GM06990 (cell line): ENCODE results near the gene DIRAS1.

Source experiments
- DNase-seq: peaks from one replicate; pipeline ENCODE4 v3.0.0-alpha.2; 2011; ENCODE audit not compliant: insufficient read length; ENCODE audit errors: extremely low read depth
- H3K27me3 ChIP-seq: replicated peaks from 2 replicates; pipeline ENCODE4 v1.6.0; 2011; ENCODE audit warnings: low read length; ENCODE audit not compliant: control insufficient read depth, insufficient read depth
- H3K36me3 ChIP-seq: 2 replicates; pipeline ENCODE4 v1.5.1; 2011; ENCODE audit warnings: low read length; ENCODE audit not compliant: control insufficient read depth, insufficient read depth
- H3K4me3 ChIP-seq: replicated peaks from 2 replicates; pipeline ENCODE4 v1.5.1; 2011; ENCODE audit warnings: low read depth, mild to moderate bottlenecking, control low read depth, low read length
- TF ChIP-seq, protein P1 (sequence below): IDR thresholded peaks from 2 replicates; pipeline ENCODE4 v1.5.1; 2011; ENCODE audit warnings: low read length, control low read depth, mild to moderate bottlenecking, inconsistent platforms; ENCODE audit not compliant: insufficient read depth, poor library complexity, severe bottlenecking

Gene DIRAS1

DNA sequence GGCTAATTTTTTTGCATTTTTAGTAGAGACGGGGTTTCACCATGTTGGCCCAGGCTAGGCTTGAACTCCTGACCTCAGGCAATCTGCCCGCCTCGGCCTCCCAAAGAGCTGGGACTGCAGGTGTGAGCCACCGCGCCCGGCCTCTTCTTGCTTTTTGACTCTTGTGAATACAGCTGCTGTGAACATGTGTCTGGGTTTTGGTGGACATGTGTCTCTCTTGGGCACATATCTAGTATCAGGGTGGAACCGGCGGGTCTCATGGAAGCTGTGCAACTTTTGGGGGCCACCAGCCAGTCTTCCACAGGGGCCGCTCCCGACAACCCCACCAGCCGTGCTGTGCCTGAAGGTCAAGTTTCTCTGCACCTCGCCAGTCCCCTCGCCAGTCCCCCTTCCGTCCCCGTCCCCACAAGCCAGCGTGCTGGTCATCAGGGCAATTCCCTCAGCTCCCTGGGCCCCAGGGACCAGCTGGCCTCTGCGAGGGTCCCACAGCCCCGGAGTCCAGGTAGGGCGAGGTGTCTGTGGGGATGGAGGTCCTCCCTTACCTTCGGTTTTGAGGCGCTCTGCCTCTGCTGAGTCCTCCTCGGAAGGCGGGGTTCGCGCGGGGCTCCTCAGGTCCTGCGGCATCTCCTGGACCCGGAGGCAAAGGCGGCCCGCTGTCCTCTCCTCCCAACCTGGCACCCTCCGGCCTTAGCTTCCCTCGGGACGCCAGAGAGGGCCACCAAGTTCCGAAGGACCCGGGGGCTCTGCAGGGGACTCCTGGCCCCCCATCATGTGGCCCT is 45.6 kb upstream of the DIRAS1 start:
- TF ChIP-seq, protein P1, sequence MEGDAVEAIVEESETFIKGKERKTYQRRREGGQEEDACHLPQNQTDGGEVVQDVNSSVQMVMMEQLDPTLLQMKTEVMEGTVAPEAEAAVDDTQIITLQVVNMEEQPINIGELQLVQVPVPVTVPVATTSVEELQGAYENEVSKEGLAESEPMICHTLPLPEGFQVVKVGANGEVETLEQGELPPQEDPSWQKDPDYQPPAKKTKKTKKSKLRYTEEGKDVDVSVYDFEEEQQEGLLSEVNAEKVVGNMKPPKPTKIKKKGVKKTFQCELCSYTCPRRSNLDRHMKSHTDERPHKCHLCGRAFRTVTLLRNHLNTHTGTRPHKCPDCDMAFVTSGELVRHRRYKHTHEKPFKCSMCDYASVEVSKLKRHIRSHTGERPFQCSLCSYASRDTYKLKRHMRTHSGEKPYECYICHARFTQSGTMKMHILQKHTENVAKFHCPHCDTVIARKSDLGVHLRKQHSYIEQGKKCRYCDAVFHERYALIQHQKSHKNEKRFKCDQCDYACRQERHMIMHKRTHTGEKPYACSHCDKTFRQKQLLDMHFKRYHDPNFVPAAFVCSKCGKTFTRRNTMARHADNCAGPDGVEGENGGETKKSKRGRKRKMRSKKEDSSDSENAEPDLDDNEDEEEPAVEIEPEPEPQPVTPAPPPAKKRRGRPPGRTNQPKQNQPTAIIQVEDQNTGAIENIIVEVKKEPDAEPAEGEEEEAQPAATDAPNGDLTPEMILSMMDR: no peak
- Histone ChIP-seq H3K36me3 (peaks cover 27% of the 10 kb centered on the region), H3K27me3 (no peaks in the 10 kb centered on the region), H3K4me3 (no peak overlapping the region)
- DNase-seq: no peak

DNA sequence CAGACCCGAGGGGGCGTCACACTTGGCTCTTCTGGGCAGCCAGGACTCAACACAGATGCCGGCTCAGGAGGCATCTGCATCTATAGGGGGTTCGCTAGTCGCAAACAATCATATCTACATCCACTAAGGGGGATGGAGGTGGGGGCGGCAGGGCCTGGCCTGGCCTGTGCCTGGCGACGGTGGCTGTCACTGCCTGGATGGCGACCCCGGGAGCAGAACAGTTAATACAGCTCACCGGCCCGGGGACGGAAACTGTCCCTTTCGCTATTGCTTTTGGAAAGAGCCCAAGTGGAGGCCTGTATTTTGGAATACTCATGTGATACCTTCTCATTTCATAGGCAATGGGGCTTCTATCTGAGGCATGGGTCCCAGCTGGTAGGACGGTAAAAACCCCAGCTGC is 44.2 kb upstream of the DIRAS1 start:
- Histone ChIP-seq H3K4me3 (no peak overlapping the region), H3K27me3 (no peaks in the 10 kb centered on the region), H3K36me3 (peaks cover 30% of the 10 kb centered on the region)
- TF ChIP-seq, protein P1: no peak
- DNase-seq: no peak

DNA sequence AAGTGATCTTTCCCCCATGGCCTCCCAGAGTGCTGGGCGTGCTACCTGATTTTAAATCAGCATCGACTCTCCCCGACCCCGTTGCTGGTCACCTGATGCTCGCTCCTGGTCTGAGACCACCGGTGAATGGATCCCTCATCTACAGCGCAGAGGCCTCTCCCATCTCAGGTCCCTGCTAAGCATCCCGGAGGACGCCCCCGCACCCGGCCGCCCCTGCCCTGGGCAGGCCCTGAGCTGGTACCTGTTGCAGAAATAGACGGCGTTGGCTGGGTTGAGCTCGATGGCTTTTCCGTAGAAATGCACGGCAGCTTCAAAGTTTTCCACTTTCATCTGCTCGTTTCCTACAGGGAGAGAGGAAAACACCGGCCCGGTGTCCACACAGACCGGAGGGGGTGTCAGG is 43.8 kb upstream of the DIRAS1 start:
- no peak overlapping the region for H3K4me3 ChIP-seq
- peaks cover 30% of the 10 kb centered on the region for H3K36me3 ChIP-seq
- no peak for DNase-seq
- no peaks in the 10 kb centered on the region for H3K27me3 ChIP-seq
- TF ChIP-seq, protein P1: no peak

DNA sequence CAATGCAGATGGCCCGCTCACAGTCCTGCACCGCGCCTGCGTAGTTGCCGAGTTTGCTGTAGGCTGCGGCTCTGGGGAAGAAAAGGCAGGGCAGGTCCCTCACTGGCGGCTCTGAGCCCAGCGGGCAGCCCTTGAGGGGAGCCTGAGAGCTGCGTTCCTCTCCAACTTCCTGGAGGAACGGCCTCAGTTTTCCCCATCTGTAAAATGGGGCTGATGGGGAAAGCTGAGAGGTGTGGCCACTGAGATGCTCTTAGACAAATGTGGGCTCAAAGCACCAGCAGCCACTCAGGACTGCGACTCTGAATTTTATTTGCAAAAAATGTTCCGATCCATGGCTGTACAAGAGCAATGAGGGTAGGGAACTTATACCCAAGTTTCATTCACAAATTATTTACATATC is 42.5 kb upstream of the DIRAS1 start:
- no peak for DNase-seq
- Histone ChIP-seq H3K4me3 (no peak overlapping the region), H3K36me3 (peaks cover 29% of the 10 kb centered on the region), H3K27me3 (no peaks in the 10 kb centered on the region)
- TF ChIP-seq, protein P1: no peak

DNA sequence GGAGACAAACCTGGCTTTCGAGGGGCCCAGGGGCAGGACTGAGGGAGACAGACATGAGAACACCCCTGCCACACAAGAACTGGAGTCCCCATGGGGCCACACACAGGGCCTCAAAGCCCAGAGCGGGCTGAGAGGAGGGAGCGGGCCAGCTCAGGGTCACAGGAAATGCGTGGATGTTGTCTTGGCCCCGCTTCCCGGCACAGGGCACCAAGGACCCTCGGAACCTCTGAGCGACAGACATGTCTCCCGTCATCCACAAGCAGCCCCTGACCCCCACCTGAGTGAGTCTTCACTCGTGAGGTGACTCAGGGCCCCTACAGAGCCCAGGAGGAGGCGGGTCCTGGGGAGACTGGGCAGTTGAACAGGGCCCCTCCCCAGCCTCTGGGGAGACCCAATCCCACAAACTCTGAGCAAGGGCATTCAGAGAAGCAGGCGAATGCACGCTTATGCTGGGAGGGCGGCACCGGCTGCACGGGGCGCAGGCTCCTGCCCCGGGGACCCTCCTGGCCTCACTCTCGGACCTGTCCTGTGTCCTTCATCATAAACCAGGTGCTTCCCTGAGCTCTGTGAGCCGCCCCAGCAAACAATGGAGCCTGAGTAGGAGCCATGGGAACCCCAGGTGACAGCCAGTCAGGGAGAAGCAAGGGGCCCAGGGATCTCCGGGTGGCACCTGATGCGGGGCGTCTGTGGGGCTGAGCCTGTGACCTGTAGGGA is 41.8 kb upstream of the DIRAS1 start:
- H3K36me3 ChIP-seq: peaks cover 28% of the 10 kb centered on the region

More for the DNA sequence above, 41.8 kb upstream of the DIRAS1 start:
- no peak overlapping the region for H3K4me3 ChIP-seq
- H3K27me3 ChIP-seq: no peaks in the 10 kb centered on the region
- DNase-seq: no peak
- TF ChIP-seq, protein P1: no peak
